Activated naive CD4-positive, alpha-beta T cell treated with anti-CD3 and anti-CD28 coated beads, Interleukin-2, amount 50 U/mL, for 72 hours (primary cell): ENCODE measurements around the gene ZNF689. TPM values are rescaled to one million over a fixed set of nuclear protein-coding genes. Genes with fewer than 3 reads are reported as not detected.
"Not testable (repeated sequence)": the region's sequence is repeated elsewhere in the genome, so short reads cannot be mapped to it uniquely, and the experiment has no call there.

Experiments used
- ATAC-seq, 2 donors: fragments of 150-1000 bp; cut with Tn5 transposase; 2 replicates each; pipeline ENCODE4 v1.10.0; 2021; ENCODE audit warnings: mild to moderate bottlenecking in 2 of 2, moderate library complexity in 2 of 2
- DNase-seq, 2 donors: peaks; one replicate each; pipeline ENCODE4 v3.0.0; 2021 to 2022; ENCODE audit warnings: low spot score in 2 of 2
- H3K27ac Mint-ChIP-seq, 2 donors: one replicate each; pipeline ENCODE4 v1.8.0; 2022; ENCODE audit warnings: mild to moderate bottlenecking in 2 of 2, mixed read lengths in 2 of 2
- H3K36me3 Mint-ChIP-seq, 2 donors: one replicate each; pipeline ENCODE4 v1.8.0; 2022; ENCODE audit warnings: mixed read lengths in 2 of 2
- H3K9me3 Mint-ChIP-seq, 2 donors: one replicate each; pipeline ENCODE4 v1.8.0; 2022; ENCODE audit warnings: mixed read lengths in 2 of 2
- total RNA-seq, 2 donors: library from RNA; stranded (reverse); gene quantifications; one replicate each; pipeline ENCODE4 v1.2.3, GENCODE V29; 2022

ZNF689 gene
- total RNA-seq, 2 donors from 2014 or later: 11.6 to 13.7 TPM

DNA sequence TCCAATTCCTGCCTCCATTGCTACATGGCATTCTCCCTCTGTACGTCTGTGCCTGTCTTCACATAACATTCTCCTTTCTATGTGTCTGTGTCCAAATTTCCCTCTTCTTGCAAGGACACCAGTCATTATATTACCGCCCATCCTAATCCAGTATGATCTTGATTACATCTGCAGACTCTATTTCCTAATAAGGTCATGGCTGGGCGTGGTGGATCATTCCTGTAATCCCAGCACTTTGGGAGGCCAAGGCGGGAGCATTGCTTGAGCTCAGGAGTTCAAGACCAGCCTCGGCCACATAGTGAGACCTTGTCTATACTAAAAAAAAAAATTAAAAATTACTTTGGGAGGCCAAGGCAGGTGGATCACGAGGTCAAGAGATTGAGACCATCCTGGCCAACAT, 35.5 kb upstream of the ZNF689 start:
- H3K9me3 Mint-ChIP-seq: no peaks in the 10 kb centered on the region
- no peak for DNase-seq
- ATAC-seq: no peak
- H3K27ac Mint-ChIP-seq: no peak overlapping the region
- H3K36me3 Mint-ChIP-seq: peaks cover 8% of the 10 kb centered on the region in 2 donors

DNA sequence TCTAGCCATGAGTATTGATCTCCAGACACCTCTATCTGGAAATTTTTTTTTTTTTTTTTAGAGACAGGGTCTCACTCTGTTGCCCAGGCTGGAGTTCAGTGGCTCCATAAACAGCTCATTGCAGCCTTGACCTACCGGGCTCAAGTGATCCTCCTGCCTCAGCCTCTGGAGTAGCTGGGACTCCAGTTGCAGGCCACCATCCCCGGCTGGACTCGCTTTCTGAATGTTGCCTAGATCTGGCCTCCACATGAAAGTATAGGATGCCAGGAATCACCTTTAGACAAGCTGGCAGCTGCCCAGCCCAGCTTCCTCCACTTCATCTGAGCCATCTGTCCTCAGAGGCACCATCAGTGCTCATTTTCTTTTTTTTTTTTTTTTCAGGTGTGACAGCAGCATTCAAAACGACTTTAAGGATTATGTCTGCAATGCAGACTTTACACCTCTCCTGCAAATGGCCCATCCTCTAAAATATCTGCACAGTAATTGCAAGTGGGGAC, 34.2 kb upstream of the ZNF689 start:
- DNase-seq: no peak
- H3K9me3 Mint-ChIP-seq: no peaks in the 10 kb centered on the region
- H3K36me3 Mint-ChIP-seq: no peaks in the 10 kb centered on the region
- peak overlapping the region in 1 of 2 donors; percentile 20 for H3K27ac Mint-ChIP-seq
- ATAC-seq: no peak

DNA sequence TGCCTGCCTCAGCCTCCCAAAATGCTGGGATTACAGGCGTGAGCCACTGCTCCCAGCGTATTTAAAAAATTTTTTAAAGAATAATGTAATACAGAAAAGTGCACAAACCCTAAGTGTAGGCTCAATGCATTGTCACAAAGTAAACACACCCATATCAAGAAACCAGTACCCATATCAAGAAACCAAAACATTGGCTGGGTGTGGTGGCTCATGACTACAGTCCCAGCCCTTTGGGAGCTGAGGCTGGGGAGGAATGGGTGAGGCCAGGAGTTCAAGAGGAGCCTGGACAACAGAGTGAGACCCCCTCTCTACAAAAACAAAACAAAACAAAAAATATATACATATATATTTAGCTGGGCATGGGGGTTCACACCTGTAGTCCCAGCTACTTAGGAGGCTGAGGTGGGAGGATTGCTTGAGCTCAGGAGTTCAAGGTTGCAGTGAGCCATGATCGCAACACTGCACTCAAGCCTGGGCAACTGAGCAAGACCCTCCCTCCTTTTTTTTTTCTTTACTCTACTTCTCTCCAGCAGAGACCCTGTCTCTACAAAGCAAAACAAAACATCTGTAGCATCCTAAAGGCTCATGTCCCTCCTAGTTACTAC, 31.3 kb upstream of the ZNF689 start:
- Mint-ChIP-seq H3K9me3 (no peaks in the 10 kb centered on the region), H3K36me3 (no peaks in the 10 kb centered on the region)

DNA sequence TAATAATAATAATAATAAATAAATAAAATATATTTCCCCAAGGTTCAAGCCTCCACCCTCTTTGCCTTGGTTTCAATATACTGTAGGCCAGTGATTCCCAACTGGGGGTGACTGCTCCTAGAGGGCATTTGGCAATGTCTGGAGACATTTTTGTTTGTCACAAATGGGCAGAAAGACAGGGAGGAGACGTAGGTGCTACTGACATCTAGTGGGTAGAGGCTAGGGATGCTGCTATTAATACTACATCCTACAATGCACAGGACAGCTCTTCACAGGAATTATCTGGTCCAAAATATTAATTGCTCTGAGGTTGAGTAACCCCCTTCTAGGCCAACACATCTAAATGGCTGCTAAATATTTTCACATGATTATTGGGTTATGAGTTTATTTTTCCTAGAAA, 27.8 kb upstream of the ZNF689 start:
- ATAC-seq (no peak), DNase-seq (no peak)
- no peak overlapping the region for H3K27ac Mint-ChIP-seq
- no peaks in the 10 kb centered on the region for H3K9me3 Mint-ChIP-seq
- H3K36me3 Mint-ChIP-seq: peaks cover 5% of the 10 kb centered on the region in 2 donors

More for the DNA sequence above, 31.3 kb upstream of the ZNF689 start:
- H3K27ac Mint-ChIP-seq: no peak overlapping the region
- ATAC-seq (no peak), DNase-seq (no peak)

DNA sequence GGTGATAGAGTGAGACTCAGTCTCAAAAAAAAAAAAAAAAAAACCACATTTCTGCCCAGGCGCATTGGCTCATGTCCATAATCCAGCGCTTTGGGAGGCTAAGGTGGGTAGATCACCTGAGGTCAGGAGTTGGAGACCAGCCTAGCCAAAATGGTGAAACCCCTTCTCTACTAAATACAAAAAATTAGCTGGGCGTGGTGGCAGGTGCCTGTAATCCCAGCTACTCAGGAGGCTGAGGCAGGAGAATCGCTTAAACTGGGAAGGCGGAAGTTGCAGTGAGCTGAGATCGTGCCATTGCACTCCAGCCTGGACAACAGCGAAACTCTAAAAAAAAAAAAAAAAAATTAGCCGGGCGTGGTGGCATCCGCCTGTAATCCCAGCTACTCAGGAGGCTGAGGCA, 26.9 kb upstream of the ZNF689 start:
- ATAC-seq, H3K36me3 Mint-ChIP-seq, DNase-seq, H3K9me3 Mint-ChIP-seq, H3K27ac Mint-ChIP-seq: not testable (repeated sequence)

DNA sequence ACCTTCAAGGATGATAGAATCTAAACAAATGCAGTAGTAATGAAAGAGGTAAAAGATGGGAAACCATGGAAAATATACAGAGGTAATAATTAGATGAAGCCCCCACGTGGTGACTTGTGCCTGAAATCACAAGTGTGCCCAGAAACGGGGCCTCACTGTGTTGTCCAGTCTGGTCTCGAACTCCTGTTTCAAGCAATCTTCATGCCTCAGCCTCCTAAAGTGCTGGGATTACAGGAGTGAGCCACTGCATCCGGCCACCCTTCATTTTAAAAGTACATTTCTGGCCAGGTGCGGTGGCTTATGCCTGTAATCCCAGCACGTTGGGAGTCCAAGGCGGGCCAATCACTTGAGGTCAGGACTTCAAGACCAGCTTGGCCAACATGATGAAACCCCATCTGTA, 26.4 kb upstream of the ZNF689 start:
- Mint-ChIP-seq H3K9me3 (no peaks in the 10 kb centered on the region), H3K27ac (no peak overlapping the region), H3K36me3 (peaks cover 5% of the 10 kb centered on the region in 2 donors)
- ATAC-seq: no peak
- no peak for DNase-seq

DNA sequence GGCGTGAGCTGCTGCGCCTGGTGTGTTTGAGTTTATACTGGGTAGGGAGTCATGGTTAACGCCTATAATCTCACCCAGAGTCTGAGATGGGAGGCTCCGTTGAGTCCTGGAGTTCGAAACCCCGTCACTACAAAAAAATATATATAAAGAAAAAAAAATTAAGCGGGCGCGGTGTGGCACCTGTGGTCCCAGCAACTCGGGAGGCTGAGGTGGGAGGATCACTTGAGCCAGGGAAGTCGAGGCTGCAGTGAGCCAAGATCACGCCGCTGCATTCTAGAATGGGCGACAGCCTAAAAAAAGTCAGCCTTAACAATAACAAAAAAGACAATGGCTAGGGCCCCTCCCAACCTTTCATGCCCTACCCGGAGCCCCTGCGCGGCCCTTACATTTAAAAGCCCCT, 23.3 kb upstream of the ZNF689 start:
- DNase-seq (no peak), ATAC-seq (no peak)
- peaks cover 5% of the 10 kb centered on the region in 2 donors for H3K36me3 Mint-ChIP-seq
- no peaks in the 10 kb centered on the region for H3K9me3 Mint-ChIP-seq
- H3K27ac Mint-ChIP-seq: peak overlapping the region; percentile 91 to 98

DNA sequence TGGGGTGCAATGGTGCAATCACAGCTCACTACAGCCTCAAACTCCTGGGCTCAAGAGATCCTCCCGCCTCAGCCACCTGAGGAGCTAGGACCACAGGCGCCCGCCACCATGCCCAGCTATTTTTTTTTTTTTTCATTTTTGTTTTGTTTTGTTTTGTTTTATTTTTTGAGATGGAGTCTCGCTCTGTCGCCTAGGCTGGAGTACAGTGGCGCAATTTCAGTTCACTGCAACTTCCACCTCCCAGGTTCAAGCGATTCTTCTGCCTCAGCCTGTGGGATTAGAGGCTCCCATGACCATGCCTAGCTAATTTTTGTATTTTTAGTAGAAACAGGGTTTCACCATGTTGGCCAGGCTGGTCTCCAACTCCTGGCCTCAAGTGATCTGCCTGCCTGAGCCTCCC, 22.3 kb upstream of the ZNF689 start:
- not testable (repeated sequence) for H3K36me3 Mint-ChIP-seq, ATAC-seq, H3K9me3 Mint-ChIP-seq, DNase-seq, H3K27ac Mint-ChIP-seq

DNA sequence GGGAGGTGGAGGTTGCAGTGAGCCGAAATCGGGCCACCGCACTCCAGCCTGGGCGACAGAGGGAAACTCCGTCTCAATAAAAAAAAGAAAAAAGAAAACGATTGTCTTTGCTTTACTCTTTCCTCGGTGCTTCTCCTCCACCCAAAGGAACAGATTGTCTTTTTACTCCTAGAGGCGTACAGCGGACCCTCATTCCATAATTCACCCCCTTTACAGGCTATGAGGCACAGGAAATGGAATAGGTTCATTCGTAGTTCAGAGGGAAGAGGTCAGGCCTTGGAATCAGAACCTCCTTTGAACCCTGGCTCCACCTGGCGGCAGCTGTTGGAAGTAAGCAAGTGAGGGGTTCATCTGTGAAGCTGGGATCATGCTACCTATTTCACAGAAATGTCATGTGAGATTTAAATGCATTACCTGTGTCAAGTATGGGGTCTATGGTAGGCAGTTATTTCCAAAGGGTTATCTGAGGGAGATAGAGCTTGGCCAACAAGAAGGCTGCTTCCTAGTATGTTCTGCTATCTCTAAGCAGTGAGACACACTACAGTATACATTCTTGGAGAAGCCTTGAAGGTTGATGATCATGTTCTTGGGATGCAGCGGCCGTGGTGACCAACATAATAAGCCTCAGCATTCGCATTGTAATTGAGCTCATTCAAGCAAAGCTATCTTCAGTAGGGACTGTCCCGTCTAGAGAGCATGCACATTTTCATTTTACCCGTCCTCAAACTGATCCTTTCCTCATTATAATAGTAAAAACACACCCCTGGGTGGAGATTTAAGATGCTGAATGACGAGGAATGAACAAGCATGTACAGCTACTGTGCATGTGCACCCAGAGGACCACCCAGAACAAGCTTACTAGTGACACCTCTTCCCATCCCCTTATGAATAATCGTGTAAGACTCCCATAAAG, 18.7 kb upstream of the ZNF689 start:
- DNase-seq: peak; percentile 84 to 97
- no peaks in the 10 kb centered on the region for H3K9me3 Mint-ChIP-seq
- peak; percentile 96 to 97 for ATAC-seq
- no peaks in the 10 kb centered on the region for H3K36me3 Mint-ChIP-seq
- peak overlapping the region; percentile 30 to 92 for H3K27ac Mint-ChIP-seq

DNA sequence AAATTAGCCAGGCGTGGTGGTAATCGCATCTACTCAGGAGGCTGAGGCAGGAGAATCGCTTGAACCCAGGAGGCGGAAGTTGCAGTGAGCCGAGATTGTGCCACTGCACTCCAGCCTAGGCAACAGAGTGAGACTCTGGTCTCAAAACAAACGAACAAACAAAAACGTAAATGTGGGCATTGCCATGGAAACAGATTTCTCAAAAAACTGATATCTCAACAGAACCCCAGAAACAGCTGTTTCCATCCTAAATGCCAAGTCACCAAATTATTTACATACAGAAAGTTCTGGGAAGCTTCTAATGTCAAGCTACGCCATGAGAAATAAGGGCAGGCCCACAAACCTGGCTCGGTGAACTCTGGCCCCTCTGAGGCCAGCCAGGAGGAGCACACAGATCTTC, 16.0 kb upstream of the ZNF689 start:
- H3K27ac Mint-ChIP-seq: no peak overlapping the region
- H3K36me3 Mint-ChIP-seq: no peaks in the 10 kb centered on the region
- no peak for ATAC-seq

DNA sequence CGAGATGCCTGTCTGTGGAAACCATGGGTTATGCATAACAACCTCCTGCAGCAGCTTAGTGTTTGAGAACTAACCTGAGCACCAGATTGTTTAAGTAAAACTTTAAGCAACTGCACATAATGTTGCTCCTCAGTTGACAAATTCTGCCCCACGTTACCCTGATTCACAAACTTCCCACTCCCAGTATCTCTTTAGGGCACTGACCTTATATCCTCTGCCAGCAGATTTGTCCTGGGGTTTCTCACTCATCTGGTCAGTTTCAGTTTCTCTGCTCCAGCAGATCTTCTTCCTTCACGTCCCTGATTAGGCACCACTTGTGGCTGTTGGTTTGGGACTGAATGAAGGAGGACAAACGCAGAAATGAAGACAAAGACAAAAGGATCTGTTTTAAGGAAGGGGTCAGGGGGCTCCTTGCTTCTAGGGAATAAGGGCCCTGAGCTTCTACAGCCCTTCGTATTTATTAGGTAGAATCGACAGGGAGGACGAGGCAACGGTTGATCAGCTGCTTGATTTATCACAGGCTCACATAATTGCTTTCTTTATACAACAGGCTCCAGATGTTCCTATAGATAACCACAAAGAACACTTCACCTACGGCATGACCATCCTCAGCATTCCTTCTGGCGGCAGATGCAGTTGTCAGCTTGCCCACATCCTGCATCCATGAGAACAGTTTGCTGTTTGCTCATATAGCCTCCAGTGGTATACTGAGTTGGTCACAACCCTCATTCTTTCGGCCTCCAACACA, 13.5 kb upstream of the ZNF689 start:
- H3K36me3 Mint-ChIP-seq: no peaks in the 10 kb centered on the region
- DNase-seq (no peak), ATAC-seq (no peak)
- H3K27ac Mint-ChIP-seq: no peak overlapping the region
- H3K9me3 Mint-ChIP-seq: no peaks in the 10 kb centered on the region

More for the DNA sequence above, 16.0 kb upstream of the ZNF689 start:
- H3K9me3 Mint-ChIP-seq: no peaks in the 10 kb centered on the region
- no peak for DNase-seq

DNA sequence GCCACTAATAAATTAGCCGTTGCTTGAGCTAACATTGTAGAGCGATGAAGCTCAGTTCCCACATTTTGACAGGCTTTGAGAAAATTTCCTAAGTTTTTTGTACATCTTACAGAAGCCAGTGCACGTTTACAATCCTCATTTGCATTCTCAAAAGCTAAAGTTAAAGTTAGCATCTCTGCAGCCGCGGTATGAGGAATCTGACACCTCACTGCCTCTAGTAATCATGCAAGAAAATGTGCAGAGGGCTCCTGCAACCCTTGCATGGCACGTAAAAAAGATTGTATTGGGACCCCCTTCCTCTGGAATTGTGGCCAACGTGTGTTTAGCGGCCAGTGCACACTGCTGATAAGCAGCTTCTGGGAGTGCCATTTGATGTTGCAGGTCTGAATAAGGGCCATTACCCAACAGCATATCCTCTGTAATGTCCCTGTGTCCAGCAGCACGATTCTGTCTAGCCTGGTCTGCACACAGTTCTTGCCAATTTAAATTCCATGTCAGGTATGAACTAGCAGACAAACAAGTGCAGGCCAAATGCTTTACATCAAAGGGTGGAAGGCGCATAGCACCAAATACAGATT, 12.4 kb upstream of the ZNF689 start:
- no peak for ATAC-seq
- no peaks in the 10 kb centered on the region for H3K9me3 Mint-ChIP-seq
- no peak for DNase-seq
- H3K27ac Mint-ChIP-seq: no peak overlapping the region
- H3K36me3 Mint-ChIP-seq: no peaks in the 10 kb centered on the region

DNA sequence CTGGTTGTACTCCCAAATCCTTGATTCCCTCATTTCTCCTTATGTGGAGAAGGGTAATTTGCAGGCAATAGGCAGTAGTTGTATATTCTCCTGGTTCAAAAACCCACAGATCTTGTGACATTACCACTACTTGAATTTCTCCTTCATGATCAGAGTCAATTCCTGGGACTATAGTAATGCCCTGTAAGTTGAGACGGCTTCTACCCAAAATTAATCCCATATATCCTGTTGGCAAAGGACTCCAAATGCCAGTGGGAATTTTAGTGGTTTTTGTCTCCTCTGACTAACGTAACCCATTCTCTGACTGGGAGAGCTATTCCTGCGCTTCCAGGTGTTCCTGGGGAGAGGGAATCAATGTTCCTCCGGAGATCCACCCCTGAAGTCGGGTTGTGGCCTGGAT, 11.6 kb upstream of the ZNF689 start:
- ATAC-seq: no peak
- H3K36me3 Mint-ChIP-seq: no peaks in the 10 kb centered on the region
- no peak overlapping the region for H3K27ac Mint-ChIP-seq

DNA sequence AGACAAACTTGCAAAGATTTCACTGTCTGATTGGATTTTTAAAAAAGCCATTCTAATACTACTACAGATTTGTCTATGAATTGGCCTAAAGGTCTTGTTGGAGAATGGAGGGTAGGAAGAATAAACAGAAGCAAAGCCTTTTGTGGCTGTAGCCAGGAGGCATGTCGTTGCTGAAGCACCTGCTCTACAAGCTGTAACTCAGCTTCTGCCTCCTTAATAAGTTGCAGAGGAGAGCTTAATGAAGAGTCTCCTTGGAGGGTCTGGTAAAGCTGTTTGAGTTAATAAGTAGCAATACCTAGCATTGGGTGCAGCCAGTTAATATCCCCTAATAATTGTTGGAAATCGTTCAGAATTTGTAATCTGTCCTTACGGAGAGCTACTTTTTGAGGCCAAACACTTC, 10.0 kb upstream of the ZNF689 start:
- ATAC-seq (no peak), DNase-seq (no peak)
- Mint-ChIP-seq H3K9me3 (no peaks in the 10 kb centered on the region), H3K27ac (no peak overlapping the region), H3K36me3 (no peaks in the 10 kb centered on the region)

More for the DNA sequence above, 11.6 kb upstream of the ZNF689 start:
- DNase-seq: no peak
- H3K9me3 Mint-ChIP-seq: no peaks in the 10 kb centered on the region

DNA sequence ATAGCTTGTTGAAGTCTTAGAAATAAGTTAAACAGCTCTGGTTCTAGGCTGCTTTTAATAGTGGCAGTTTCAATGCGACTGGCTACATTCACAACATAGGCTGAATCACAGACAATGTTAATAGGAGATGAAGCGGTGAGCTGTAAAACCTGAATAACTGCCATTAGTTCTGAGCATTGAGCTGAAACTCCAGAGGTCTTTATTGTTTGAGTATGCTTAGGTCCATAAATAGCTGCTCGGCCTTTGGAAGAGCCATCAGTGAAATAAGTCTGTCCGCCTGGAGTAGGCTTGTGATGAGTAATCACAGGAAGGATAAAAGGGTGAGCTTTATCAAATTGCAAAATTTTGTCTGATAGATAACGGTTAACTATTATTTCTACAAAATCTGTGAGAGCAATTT, 9.4 kb upstream of the ZNF689 start:
- H3K36me3 Mint-ChIP-seq: no peaks in the 10 kb centered on the region
- DNase-seq (no peak), ATAC-seq (no peak)
- no peaks in the 10 kb centered on the region for H3K9me3 Mint-ChIP-seq
- H3K27ac Mint-ChIP-seq: no peak overlapping the region

DNA sequence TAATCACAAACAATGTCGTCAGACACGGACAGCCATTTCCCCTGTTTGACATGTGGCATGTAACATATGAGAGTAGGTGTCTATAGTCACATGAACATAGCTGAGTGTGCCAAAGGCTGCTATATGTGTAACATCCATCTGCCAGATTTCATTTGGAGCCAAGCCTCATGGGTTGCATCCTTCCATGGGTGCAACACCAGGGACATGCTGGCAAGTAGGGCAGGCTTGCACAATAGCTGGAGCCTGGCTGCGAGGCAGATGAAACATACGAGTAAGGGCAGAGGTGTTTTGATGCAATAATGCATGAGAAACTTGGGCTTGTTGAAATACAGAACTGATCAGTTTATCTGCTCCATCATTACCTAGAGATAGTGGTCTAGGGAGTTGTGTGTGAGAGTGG, 9.0 kb upstream of the ZNF689 start:
- ATAC-seq (no peak), DNase-seq (no peak)
- no peaks in the 10 kb centered on the region for H3K9me3 Mint-ChIP-seq
- no peaks in the 10 kb centered on the region for H3K36me3 Mint-ChIP-seq
- no peak overlapping the region for H3K27ac Mint-ChIP-seq
